ENCODE results near the gene ELFN1. TPM values are rescaled to one million over a fixed set of nuclear protein-coding genes. Genes with fewer than 3 reads are reported as not detected.

ELFN1 gene
- polyA plus RNA-seq, 1 donor (not counting 4 experiments of a cell fraction or from before 2014, with no cell fraction given) = 0.03 TPM

DNA sequence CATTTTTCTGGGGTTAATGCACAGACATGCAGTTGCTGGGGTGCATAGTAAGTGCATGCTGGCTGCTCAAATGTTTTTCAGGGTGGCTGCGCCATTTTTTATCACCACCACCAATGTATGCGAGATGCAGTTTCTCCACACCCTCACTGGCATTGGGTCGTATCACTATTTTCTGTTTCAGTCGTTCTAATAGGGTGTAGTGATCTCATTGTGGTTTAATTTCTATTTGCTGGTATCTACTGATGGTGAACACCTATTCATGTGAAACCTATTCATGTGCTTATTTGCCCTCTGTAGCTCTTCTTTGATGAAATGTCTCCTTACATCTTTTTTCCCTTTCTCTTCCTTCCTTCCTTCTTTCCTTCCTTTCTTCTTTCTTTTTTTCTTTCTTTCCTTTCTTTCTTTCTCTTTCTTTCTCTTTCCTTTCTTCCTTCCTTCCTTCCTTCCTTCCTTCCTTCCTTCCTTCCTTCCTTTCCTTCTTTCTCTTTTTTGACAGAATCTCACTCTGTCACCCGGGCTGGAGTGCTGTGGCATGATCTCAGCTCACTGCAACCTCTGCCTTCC is 84.3 kb downstream of the ELFN1 start:
- Histone ChIP-seq H3K4me3 (ENCODE audit: control insufficient read depth in 2 of 3, extremely low read depth in 1 of 3, insufficient read depth in 2 of 3, low read depth in 1 of 3, low read length in 3 of 3) (no peak overlapping the region), H2AFZ (ENCODE audit: control insufficient read depth, low read length) (no peak overlapping the region), H3K9me3 (ENCODE audit: control insufficient read depth, low read depth, low read length) (no peaks in the 10 kb centered on the region), H3K27me3 (ENCODE audit: control insufficient read depth, extremely low read depth, insufficient read depth, low read length) (peaks cover 19% of the 10 kb centered on the region), H3K9me1 (ENCODE audit: control insufficient read depth, extremely low read depth, insufficient read depth, low read length) (no peaks in the 10 kb centered on the region), H4K20me1 (ENCODE audit: control insufficient read depth, extremely low read depth, insufficient read depth, low read length) (no peaks in the 10 kb centered on the region), H3K4me2 (ENCODE audit: control insufficient read depth, extremely low read depth, insufficient read depth, low read depth, low read length) (no peak overlapping the region), H3K36me3 (ENCODE audit: control insufficient read depth in 2 of 2, extremely low read depth in 1 of 2, insufficient read depth in 2 of 2, low read length in 2 of 2) (no peaks in the 10 kb centered on the region), H3K27ac (ENCODE audit: control insufficient read depth, insufficient read depth, low read length) (no peak overlapping the region), H3K9ac (ENCODE audit: control insufficient read depth, extremely low read depth, insufficient read depth, low read length) (no peak overlapping the region), H3K79me2 (ENCODE audit: control insufficient read depth, insufficient read depth, low read length) (no peaks in the 10 kb centered on the region), H3K4me1 (ENCODE audit: control insufficient read depth, extremely low read depth, insufficient read depth, low read length) (no peaks in the 10 kb centered on the region)
- no peak for FAIRE-seq
- DNase-seq (ENCODE audit: low read depth, low spot score) = no peak
- dilution Hi-C loops (cut with MboI; ENCODE audit: extremely low pct_ligation_motif_present, low sequenced_read_pairs) = no loop called here
- no peak for TF ChIP-seq CTCF (optimal IDR thresholded peaks at IDR 0.05 in 1 of 3, IDR thresholded peaks at IDR 0.05 in 1 of 3, conservative IDR thresholded peaks at IDR 0.05 in 1 of 3; ENCODE audit: extremely low read depth in 1 of 3, insufficient read depth in 2 of 3, low read length in 3 of 3)
- no peak for TF ChIP-seq EZH2 (IDR thresholded peaks at IDR 0.05; ENCODE audit: low read length)

DNA sequence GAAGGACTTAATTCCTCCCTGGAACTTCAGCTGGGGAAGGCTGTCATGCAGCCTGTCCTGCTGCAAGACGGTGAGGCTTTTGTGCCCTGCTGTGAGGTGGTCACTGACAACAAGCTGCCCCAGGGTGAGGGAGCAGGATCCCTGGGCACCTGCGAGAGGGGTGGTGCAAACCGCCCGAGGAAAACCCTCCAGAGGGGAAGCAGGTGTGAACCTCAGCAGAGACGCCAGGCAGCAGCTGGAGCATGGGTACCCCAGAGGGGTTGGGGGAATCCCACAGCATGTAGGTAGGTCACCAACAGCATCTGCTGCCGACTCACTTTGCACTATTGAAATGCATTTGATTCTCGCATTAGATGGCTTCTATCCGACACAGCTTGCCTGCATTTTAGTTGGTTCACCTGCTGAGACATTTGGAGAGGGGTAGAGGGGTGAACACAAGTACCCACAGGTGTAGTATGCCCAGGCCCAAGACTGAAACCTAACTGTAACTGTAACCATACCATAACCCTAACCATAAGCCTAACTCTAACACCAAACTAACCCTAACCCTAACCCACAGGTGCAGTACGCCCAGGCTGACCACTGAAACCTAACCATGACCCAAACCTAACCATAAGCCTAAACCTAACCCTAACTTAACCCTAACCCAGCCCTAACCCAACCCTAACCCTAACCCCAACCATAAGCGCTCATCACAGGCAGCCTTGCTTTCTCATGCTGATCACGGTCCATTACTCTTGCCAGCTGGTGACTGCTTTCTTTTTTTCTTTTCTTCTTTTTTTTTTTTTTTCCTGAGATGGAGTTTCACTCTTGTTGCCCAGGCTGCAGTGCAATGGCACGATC is 85.9 kb downstream of the ELFN1 start:
- no peaks in the 10 kb centered on the region for H3K36me3 ChIP-seq (ENCODE audit: control insufficient read depth in 2 of 2, extremely low read depth in 1 of 2, insufficient read depth in 2 of 2, low read length in 2 of 2)
- dilution Hi-C loops (cut with MboI; ENCODE audit: extremely low pct_ligation_motif_present, low sequenced_read_pairs) = no loop called here
- no peak overlapping the region for H2AFZ ChIP-seq (ENCODE audit: control insufficient read depth, low read length)
- no peak for DNase-seq (ENCODE audit: low read depth, low spot score)
- no peaks in the 10 kb centered on the region for H3K79me2 ChIP-seq (ENCODE audit: control insufficient read depth, insufficient read depth, low read length)
- no peaks in the 10 kb centered on the region for H3K9me3 ChIP-seq (ENCODE audit: control insufficient read depth, low read depth, low read length)
- no peak overlapping the region for H3K4me3 ChIP-seq (ENCODE audit: control insufficient read depth in 2 of 3, extremely low read depth in 1 of 3, insufficient read depth in 2 of 3, low read depth in 1 of 3, low read length in 3 of 3)
- no peak overlapping the region for H3K27ac ChIP-seq (ENCODE audit: control insufficient read depth, insufficient read depth, low read length)
- H4K20me1 ChIP-seq (ENCODE audit: control insufficient read depth, extremely low read depth, insufficient read depth, low read length) = no peaks in the 10 kb centered on the region
- no peak for FAIRE-seq
- TF ChIP-seq CTCF (optimal IDR thresholded peaks at IDR 0.05 in 1 of 3, IDR thresholded peaks at IDR 0.05 in 1 of 3, conservative IDR thresholded peaks at IDR 0.05 in 1 of 3; ENCODE audit: extremely low read depth in 1 of 3, insufficient read depth in 2 of 3, low read length in 3 of 3) (no peak), EZH2 (IDR thresholded peaks at IDR 0.05; ENCODE audit: low read length) (no peak)
- no peak overlapping the region for H3K9ac ChIP-seq (ENCODE audit: control insufficient read depth, extremely low read depth, insufficient read depth, low read length)
- H3K4me1 ChIP-seq (ENCODE audit: control insufficient read depth, extremely low read depth, insufficient read depth, low read length) = no peaks in the 10 kb centered on the region
- no peaks in the 10 kb centered on the region for H3K9me1 ChIP-seq (ENCODE audit: control insufficient read depth, extremely low read depth, insufficient read depth, low read length)
- H3K4me2 ChIP-seq (ENCODE audit: control insufficient read depth, extremely low read depth, insufficient read depth, low read depth, low read length) = no peak overlapping the region
- peaks cover 11% of the 10 kb centered on the region for H3K27me3 ChIP-seq (ENCODE audit: control insufficient read depth, extremely low read depth, insufficient read depth, low read length)

All from keratinocyte (primary cell).